GM12892 (cell line): ENCODE data around the gene INSR.

ENCODE experiments used
- POLR2A ChIP-seq: IDR thresholded peaks from 2 replicates; pipeline ENCODE4 v1.6.1; 2011; ENCODE audit warnings: low read depth, low read length, control low read depth
- TAF1 ChIP-seq: IDR thresholded peaks from 2 replicates; pipeline ENCODE4 v1.6.1; 2011; ENCODE audit warnings: low read depth, mild to moderate bottlenecking, control low read depth, low read length, borderline replicate concordance

- TF ChIP-seq TAF1 (no peak), POLR2A (0 out of 2 replicates have a peak, but pooled peaks have one; percentile 21)
Observed at GRCh38 chr19:7197119-7197759, 97.0 kb downstream of the INSR start.
